HepG2 (cell line): Measurements from ENCODE around the gene DDX1. TPM values are rescaled to one million over a fixed set of nuclear protein-coding genes. Genes with fewer than 3 reads are reported as not detected.

Source experiments
- ATAC-seq: fragments of 200-7000 bp; cut with Tn5 transposase; 3 replicates; pipeline ENCODE4 v1.9.1; 2020; ENCODE audit warnings: mild to moderate bottlenecking, moderate library complexity
- BruUV-seq: library from RNA; stranded (reverse); fragments of 400-500 nt; replicated peaks from 2 replicates; lab custom pipeline; 2021; lab: Mats Ljungman, UMichigan
- CTCF ChIA-PET: fragments of 300-600 bp; formaldehyde crosslinking; extraction: SDS; loops from one replicate; lab custom pipeline; 2021; ENCODE audit warnings: low total read pairs, inconsistent platforms, low intra/inter-chr PET ratio; lab: Yijun Ruan, JAX
- POLR2A ChIA-PET: fragments of 350-600 bp; sonication (Branson Sonifier 250); formaldehyde crosslinking; loops from one replicate; lab custom pipeline; 2020; ENCODE audit warnings: antibody characterized with exemption, inconsistent platforms; lab: Yijun Ruan, JAX
- DNase-seq: peaks from one replicate; pipeline ENCODE4 v3.0.0-alpha.2; 2015; ENCODE audit warnings: low spot score
- FAIRE-seq: peaks from 3 replicates; lab custom pipeline; 2011; peaks lifted over from hg19 to GRCh38; lab: Jason Lieb, UNC
- H2AFZ ChIP-seq: one replicate; pipeline ENCODE4 v1.6.1; 2011; ENCODE audit warnings: low read length, inconsistent platforms
- H3K27ac ChIP-seq: fragments of 300-600 bp; 3 replicates; pipeline ENCODE4 v1.8.0; 2011; ENCODE audit warnings: mixed run types, mild to moderate bottlenecking, mixed read lengths, low read length, inconsistent platforms; ENCODE audit not compliant: insufficient read depth; ENCODE audit errors: extremely low read length
- H3K27me3 ChIP-seq, 2 experiments: fragments of 200-600 bp in 1 of 2; 2 replicates in 1 of 2; 3 replicates in 1 of 2; pipeline versions ENCODE4 v1.6.0 to v1.8.0; 2011; ENCODE audit warnings: low read length in 2 of 2, mild to moderate bottlenecking in 2 of 2, moderate library complexity in 2 of 2, inconsistent platforms in 1 of 2; ENCODE audit not compliant: insufficient read depth in 2 of 2, control insufficient read depth in 1 of 2
- H3K36me3 ChIP-seq, 2 experiments: fragments of 200-600 bp in 1 of 2; replicated peaks in 1 of 2; 2 replicates in 1 of 2; 3 replicates in 1 of 2; pipeline versions ENCODE4 v1.5.1 to v1.8.0; 2011; ENCODE audit warnings: low read length in 2 of 2, inconsistent platforms in 1 of 2; ENCODE audit not compliant: insufficient read depth in 2 of 2, control insufficient read depth in 1 of 2
- H3K4me1 ChIP-seq: 2 replicates; pipeline ENCODE4 v1.5.1; 2012; ENCODE audit warnings: low read length, inconsistent platforms; ENCODE audit not compliant: insufficient read depth
- H3K4me2 ChIP-seq: 2 replicates; pipeline ENCODE4 v1.6.0; 2011; ENCODE audit warnings: low read depth, low read length, inconsistent platforms
- H3K4me3 ChIP-seq, 3 experiments: fragments of 200-600 bp in 1 of 3; sonication (generic), shearing (Covaris generic) in 1 of 3; replicated peaks in 1 of 3; 2 replicates each; pipeline ENCODE4 v1.5.1; 2011 to 2016; ENCODE audit warnings: low read length in 3 of 3, inconsistent platforms in 2 of 3, low read depth in 2 of 3, mild to moderate bottlenecking in 2 of 3, control low read depth in 1 of 3, mixed read lengths in 1 of 3; ENCODE audit not compliant: insufficient read depth in 1 of 3
- H3K79me2 ChIP-seq: one replicate; pipeline ENCODE4 v1.6.1; 2011; ENCODE audit warnings: low read length, inconsistent platforms; ENCODE audit not compliant: insufficient read depth
- H3K9ac ChIP-seq: 2 replicates; pipeline ENCODE4 v1.6.0; 2011; ENCODE audit warnings: mild to moderate bottlenecking, low read depth, low read length, inconsistent platforms; ENCODE audit not compliant: insufficient read depth
- H3K9me3 ChIP-seq: 2 replicates; pipeline ENCODE4 v1.5.1; 2012; ENCODE audit warnings: mild to moderate bottlenecking, low read length
- H4K20me1 ChIP-seq: 2 replicates; pipeline ENCODE4 v1.6.0; 2011; ENCODE audit warnings: inconsistent platforms, mild to moderate bottlenecking, low read length, moderate library complexity; ENCODE audit not compliant: insufficient read depth
- CHD4 ChIP-seq: fragments of 200-600 bp; sonication (generic); IDR thresholded peaks from 2 replicates; pipeline ENCODE4 v1.7.0; 2017; ENCODE audit warnings: mild to moderate bottlenecking, low read length, borderline replicate concordance
- JUNB ChIP-seq: sonication (generic); formaldehyde crosslinking; IDR thresholded peaks from 2 replicates; pipeline ENCODE4 v1.8.0; 2022; ENCODE audit warnings: missing genetic modification reagents, mild to moderate bottlenecking, borderline replicate concordance
- SMYD3 ChIP-seq: sonication (generic); formaldehyde crosslinking; IDR thresholded peaks from 2 replicates; pipeline ENCODE4 v1.8.1; 2023; ENCODE audit warnings: mild to moderate bottlenecking, missing genetic modification reagents
- SP140L ChIP-seq: sonication (generic); formaldehyde crosslinking; IDR thresholded peaks from 2 replicates; pipeline ENCODE4 v1.4.0; 2020; ENCODE audit warnings: missing genetic modification reagents, borderline replicate concordance
- STAG1 ChIP-seq: sonication (generic); formaldehyde crosslinking; IDR thresholded peaks from 2 replicates; pipeline ENCODE4 v1.4.0; 2020; ENCODE audit warnings: missing genetic modification reagents
- TBP ChIP-seq: sonication (generic); formaldehyde crosslinking; IDR thresholded peaks from 2 replicates; pipeline ENCODE4 v1.5.0; 2020; ENCODE audit warnings: missing genetic modification reagents
- ZNF333 ChIP-seq: sonication (generic); formaldehyde crosslinking; IDR thresholded peaks from 2 replicates; pipeline ENCODE4 v1.4.0; 2020; ENCODE audit warnings: mild to moderate bottlenecking, missing genetic modification reagents, borderline replicate concordance
- ZNF589 ChIP-seq: sonication (generic); formaldehyde crosslinking; conservative IDR thresholded peaks from 2 replicates; pipeline ENCODE4 v1.8.0; 2022; ENCODE audit warnings: mild to moderate bottlenecking, moderate library complexity, missing genetic modification reagents
- ZNF672 ChIP-seq: sonication (generic); formaldehyde crosslinking; IDR thresholded peaks from 2 replicates; pipeline ENCODE4 v1.8.1; 2022; ENCODE audit warnings: missing genetic modification reagents
- ZNF709 ChIP-seq: sonication (generic); formaldehyde crosslinking; IDR thresholded peaks from 2 replicates; pipeline ENCODE4 v1.5.0; 2020; ENCODE audit warnings: mild to moderate bottlenecking, missing genetic modification reagents
- WGBS: methylation state at CpG from one replicate; pipeline ENCODE4 v1.1.6; 2017; ENCODE audit warnings: low lambda C conversion rate; 5-methylcytosine and 5-hydroxymethylcytosine counted together
- in situ Hi-C: cut with HindIII; loops from 2 replicates; pipeline ENCODE4 v1.10.0; 2017; ENCODE audit warnings: low pct_unique_long_range_greater_than_20kb; ENCODE audit not compliant: extremely low pct_ligation_motif_present
- intact Hi-C: fragments of 100-400 bp; cut with micrococcal nuclease; formaldehyde crosslinking; loops from one replicate; pipeline ENCODE4 v1.10.0; 2022; ENCODE audit not compliant: unreplicated experiment
- polyA plus RNA-seq, 8 experiments: library from polyadenylated mRNA; depleted of rRNA in 3 of 8; stranded (reverse) in 7 of 8; unstranded in 1 of 8; fragments of >200 nt; fragmentation: Illumina TruSeq in 4 of 8; extraction: Trizol in 4 of 8; gene quantifications; 2 replicates each; pipeline versions ENCODE4 v1.2.1 to v1.2.3, GENCODE V29; 2011 to 2016; ENCODE audit warnings: low read depth in 4 of 8, missing spikeins in 1 of 8, mixed read lengths in 1 of 8; ENCODE audit not compliant: insufficient read depth in 1 of 8
- total RNA-seq, 5 experiments: library from RNA; depleted of rRNA; stranded (reverse); fragments of >200 nt; fragmentation: Illumina TruSeq; extraction: Trizol; gene quantifications; 2 replicates each; pipeline ENCODE4 v1.2.3, GENCODE V29; 2016; ENCODE audit warnings: low read depth in 1 of 5
- TF ChIP-seq, protein P1 (sequence below): sonication (generic); formaldehyde crosslinking; IDR thresholded peaks from 2 replicates; pipeline ENCODE4 v1.8.0; 2022; ENCODE audit warnings: low read depth, missing genetic modification reagents
- TF ChIP-seq, protein P2 (sequence below): sonication (generic); formaldehyde crosslinking; conservative IDR thresholded peaks from 2 replicates; pipeline ENCODE4 v1.8.0; 2022; ENCODE audit warnings: low read depth, missing genetic modification reagents
- TF ChIP-seq, protein P3 (sequence below): sonication (generic); formaldehyde crosslinking; conservative IDR thresholded peaks from 2 replicates; pipeline ENCODE4 v1.4.0; 2020; ENCODE audit warnings: missing genetic modification reagents
- TF ChIP-seq, protein P4 (sequence below): sonication (generic); formaldehyde crosslinking; IDR thresholded peaks from 2 replicates; pipeline ENCODE4 v1.4.0; 2020; ENCODE audit warnings: missing genetic modification reagents, borderline replicate concordance

Gene DDX1
- total and polyA plus RNA-seq, 2 of the 13 experiments (the other 11 are each of a cell fraction or from before 2014, with no cell fraction given) = 81.6 to 130 TPM

DNA sequence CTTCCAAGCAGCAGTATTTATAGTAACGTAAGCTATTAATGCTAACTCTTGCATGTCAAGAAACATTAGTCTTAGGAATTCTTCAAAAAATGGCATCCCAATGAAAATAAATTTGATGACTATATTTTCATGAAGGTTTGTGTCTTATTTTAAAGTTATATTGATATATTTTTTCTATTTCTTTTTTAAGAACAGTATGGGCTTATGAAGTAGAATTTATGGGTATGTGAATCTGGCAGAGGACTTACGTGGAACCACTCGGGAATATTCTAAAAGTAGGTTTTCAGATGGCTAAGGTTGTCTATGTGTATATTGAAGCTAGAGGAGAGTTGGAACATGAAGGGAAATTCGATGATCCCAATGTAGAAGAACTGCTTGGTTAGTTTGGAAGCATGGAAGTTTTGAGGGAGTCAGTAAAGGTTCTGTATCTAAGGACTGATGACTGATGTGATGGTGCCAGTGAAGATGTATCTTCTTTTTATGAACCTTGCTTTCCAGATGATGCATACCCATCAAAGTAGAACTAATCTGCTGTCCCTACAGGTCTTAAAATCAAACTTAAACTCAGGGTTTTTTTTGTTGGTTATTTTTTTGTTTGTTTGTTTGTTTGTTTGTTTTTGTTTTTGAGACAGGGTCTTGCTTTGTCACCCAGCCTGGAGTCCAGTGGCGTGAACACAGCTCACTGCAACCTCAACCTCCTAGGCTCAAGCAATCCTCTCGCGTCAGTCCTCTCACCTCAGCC lies 39.5 kb downstream of the DDX1 start:
- H3K9ac ChIP-seq = no peak overlapping the region
- H3K4me2 ChIP-seq = no peak overlapping the region
- no peaks in the 10 kb centered on the region for H3K79me2 ChIP-seq
- peaks cover 28% of the 10 kb centered on the region for H3K4me1 ChIP-seq
- POLR2A ChIA-PET = no interaction called here
- H3K27me3 ChIP-seq = no peaks in the 10 kb centered on the region
- H3K4me3 ChIP-seq = no peak overlapping the region
- WGBS = 99% methylated on average over 7 of the region's 7 CpGs
- ATAC-seq (no peak), FAIRE-seq (no peak), DNase-seq (no peak)
- peaks cover 16 to 82% of the 10 kb centered on the region in 2 experiments for H3K36me3 ChIP-seq
- intact Hi-C loops = no loop called here
- in situ Hi-C loops = loop anchor here (10.0 to 25.0 kb wide), 2 partner anchors 106 to 874 kb away; no protein-coding TSS in a partner anchor
- no peak overlapping the region for H3K27ac ChIP-seq
- no peaks in the 10 kb centered on the region for H4K20me1 ChIP-seq
- no peak overlapping the region for H2AFZ ChIP-seq
- no TSS peak for BruUV-seq
- TF ChIP-seq SMYD3 (CRISPR knock-in tag) (no peak), ZNF333 (CRISPR knock-in tag) (no peak), ZNF589 (no peak), ZNF709 (CRISPR knock-in tag) (no peak), TBP (no peak), JUNB (CRISPR knock-in tag) (no peak), STAG1 (CRISPR knock-in tag) (no peak), CHD4 (no peak), SP140L (CRISPR knock-in tag) (no peak), ZNF672 (CRISPR knock-in tag) (no peak)
- TF ChIP-seq, protein P1, sequence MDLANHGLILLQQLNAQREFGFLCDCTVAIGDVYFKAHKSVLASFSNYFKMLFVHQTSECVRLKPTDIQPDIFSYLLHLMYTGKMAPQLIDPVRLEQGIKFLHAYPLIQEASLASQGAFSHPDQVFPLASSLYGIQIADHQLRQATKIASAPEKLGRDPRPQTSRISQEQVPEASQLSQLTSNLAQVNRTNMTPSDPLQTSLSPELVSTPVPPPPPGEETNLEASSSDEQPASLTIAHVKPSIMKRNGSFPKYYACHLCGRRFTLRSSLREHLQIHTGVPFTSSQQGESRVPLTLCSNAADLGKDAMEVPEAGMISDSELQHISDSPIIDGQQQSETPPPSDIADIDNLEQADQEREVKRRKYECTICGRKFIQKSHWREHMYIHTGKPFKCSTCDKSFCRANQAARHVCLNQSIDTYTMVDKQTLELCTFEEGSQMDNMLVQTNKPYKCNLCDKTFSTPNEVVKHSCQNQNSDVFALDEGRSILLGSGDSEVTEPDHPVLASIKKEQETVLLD = no peak
- TF ChIP-seq, protein P2, sequence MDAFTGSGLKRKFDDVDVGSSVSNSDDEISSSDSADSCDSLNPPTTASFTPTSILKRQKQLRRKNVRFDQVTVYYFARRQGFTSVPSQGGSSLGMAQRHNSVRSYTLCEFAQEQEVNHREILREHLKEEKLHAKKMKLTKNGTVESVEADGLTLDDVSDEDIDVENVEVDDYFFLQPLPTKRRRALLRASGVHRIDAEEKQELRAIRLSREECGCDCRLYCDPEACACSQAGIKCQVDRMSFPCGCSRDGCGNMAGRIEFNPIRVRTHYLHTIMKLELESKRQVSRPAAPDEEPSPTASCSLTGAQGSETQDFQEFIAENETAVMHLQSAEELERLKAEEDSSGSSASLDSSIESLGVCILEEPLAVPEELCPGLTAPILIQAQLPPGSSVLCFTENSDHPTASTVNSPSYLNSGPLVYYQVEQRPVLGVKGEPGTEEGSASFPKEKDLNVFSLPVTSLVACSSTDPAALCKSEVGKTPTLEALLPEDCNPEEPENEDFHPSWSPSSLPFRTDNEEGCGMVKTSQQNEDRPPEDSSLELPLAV (CRISPR knock-in tag) = no peak
- TF ChIP-seq, protein P3, sequence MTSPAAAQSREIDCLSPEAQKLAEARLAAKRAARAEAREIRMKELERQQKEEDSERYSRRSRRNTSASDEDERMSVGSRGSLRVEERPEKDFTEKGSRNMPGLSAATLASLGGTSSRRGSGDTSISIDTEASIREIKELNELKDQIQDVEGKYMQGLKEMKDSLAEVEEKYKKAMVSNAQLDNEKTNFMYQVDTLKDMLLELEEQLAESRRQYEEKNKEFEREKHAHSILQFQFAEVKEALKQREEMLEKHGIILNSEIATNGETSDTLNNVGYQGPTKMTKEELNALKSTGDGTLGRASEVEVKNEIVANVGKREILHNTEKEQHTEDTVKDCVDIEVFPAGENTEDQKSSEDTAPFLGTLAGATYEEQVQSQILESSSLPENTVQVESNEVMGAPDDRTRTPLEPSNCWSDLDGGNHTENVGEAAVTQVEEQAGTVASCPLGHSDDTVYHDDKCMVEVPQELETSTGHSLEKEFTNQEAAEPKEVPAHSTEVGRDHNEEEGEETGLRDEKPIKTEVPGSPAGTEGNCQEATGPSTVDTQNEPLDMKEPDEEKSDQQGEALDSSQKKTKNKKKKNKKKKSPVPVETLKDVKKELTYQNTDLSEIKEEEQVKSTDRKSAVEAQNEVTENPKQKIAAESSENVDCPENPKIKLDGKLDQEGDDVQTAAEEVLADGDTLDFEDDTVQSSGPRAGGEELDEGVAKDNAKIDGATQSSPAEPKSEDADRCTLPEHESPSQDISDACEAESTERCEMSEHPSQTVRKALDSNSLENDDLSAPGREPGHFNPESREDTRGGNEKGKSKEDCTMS (CRISPR knock-in tag) = no peak
- TF ChIP-seq, protein P4, sequence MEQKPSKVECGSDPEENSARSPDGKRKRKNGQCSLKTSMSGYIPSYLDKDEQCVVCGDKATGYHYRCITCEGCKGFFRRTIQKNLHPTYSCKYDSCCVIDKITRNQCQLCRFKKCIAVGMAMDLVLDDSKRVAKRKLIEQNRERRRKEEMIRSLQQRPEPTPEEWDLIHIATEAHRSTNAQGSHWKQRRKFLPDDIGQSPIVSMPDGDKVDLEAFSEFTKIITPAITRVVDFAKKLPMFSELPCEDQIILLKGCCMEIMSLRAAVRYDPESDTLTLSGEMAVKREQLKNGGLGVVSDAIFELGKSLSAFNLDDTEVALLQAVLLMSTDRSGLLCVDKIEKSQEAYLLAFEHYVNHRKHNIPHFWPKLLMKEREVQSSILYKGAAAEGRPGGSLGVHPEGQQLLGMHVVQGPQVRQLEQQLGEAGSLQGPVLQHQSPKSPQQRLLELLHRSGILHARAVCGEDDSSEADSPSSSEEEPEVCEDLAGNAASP (CRISPR knock-in tag) = no peak
- no peaks in the 10 kb centered on the region for H3K9me3 ChIP-seq
- CTCF ChIA-PET = no interaction called here
